Esophagus squamous epithelium (tissue), 4 donors: ENCODE data around the gene ZIC2.

Experiments used
- POLR2A ChIP-seq, 4 donors: fragments of 450-650 bp; IDR thresholded peaks; one replicate each; pipeline ENCODE4 v1.6.1; 2017; ENCODE audit warnings: antibody characterized with exemption in 4 of 4, mild to moderate bottlenecking in 4 of 4, moderate library complexity in 3 of 4
- TF ChIP-seq, protein P1 (sequence below), 6 experiments: fragments of 450-650 bp in 4 of 6; fragments of 200-600 bp in 2 of 6; sonication (generic) in 2 of 6; IDR thresholded peaks; one replicate each; pipeline ENCODE4 v1.5.1; 2016 to 2019; ENCODE audit warnings: antibody characterized with exemption in 6 of 6, mild to moderate bottlenecking in 4 of 6, moderate library complexity in 4 of 6

DNA sequence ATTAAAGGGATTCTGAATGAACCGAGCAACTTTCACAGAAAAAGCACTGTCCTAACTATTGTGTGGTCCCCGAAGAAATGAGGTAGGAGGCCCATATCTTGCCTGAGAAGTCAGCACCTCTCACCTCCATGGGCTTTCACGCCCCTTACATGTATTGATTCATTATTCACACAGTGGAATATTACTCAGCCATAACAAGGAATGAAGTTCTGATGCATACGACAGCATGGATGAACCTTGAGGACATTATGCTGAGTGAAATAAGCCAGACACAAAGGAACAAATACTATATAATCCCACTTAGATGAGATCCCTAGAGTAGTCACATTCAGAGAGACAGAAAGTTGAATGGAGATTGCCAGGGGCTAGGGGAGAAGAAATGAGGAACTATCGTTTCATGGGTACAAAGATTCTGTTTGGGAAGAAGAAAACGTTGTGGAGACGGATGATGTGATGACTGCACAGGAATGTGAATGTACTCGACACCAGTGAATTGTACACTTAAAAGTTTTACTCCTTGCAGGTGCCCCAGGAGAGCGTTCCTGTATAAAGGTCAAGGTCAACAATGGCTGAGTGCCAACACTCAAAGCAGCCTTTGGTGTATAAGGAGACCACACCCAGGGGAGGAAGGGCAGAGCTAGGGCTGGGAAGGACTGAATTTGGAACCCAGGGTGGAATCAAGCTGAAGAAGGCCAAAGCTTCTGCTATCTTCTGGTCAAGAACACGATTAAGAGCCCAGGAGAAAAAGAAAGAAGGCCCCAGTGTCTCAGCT is 32.5 kb upstream of the ZIC2 start:
- TF ChIP-seq, protein P1, sequence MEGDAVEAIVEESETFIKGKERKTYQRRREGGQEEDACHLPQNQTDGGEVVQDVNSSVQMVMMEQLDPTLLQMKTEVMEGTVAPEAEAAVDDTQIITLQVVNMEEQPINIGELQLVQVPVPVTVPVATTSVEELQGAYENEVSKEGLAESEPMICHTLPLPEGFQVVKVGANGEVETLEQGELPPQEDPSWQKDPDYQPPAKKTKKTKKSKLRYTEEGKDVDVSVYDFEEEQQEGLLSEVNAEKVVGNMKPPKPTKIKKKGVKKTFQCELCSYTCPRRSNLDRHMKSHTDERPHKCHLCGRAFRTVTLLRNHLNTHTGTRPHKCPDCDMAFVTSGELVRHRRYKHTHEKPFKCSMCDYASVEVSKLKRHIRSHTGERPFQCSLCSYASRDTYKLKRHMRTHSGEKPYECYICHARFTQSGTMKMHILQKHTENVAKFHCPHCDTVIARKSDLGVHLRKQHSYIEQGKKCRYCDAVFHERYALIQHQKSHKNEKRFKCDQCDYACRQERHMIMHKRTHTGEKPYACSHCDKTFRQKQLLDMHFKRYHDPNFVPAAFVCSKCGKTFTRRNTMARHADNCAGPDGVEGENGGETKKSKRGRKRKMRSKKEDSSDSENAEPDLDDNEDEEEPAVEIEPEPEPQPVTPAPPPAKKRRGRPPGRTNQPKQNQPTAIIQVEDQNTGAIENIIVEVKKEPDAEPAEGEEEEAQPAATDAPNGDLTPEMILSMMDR (IDR thresholded peaks at IDR 0.05) = no peak
- no peak for TF ChIP-seq POLR2A (IDR thresholded peaks at IDR 0.05)
